HG03520 (cell line): ENCODE results near the gene PPARG.
"Not testable (repeated sequence)": the region's sequence is repeated elsewhere in the genome, so short reads cannot be mapped to it uniquely, and the experiment has no call there.

Experiments used
- ATAC-seq: cut with Tn5 transposase; IDR thresholded peaks from one replicate; pipeline ENCODE4 v1.9.1; 2021; ENCODE audit warnings: mild to moderate bottlenecking, moderate library complexity; ENCODE audit not compliant: unreplicated experiment

Gene PPARG

GRCh38 chr3:12278566-12278965, 10.3 kb upstream of the PPARG start:
- ATAC-seq, result no peak

GRCh38 chr3:12279591-12280326, 9.1 kb upstream of the PPARG start:
- no peak for ATAC-seq

- no peak for ATAC-seq
These were observed 8.5 kb upstream of the PPARG start for GRCh38 chr3:12280357-12280806.

GRCh38 chr3:12284591-12284990, 4.3 kb upstream of the PPARG start:
- ATAC-seq, result no peak

GRCh38 chr3:12285003-12285555, 3.8 kb upstream of the PPARG start:
- no peak for ATAC-seq

GRCh38 chr3:12285779-12286178, 3.1 kb upstream of the PPARG start:
- ATAC-seq, result not testable (repeated sequence)

- ATAC-seq, result no peak
These were observed 2.4 kb upstream of the PPARG start for GRCh38 chr3:12286504-12286903.

- no peak for ATAC-seq
These were observed 1.7 kb upstream of the PPARG start for GRCh38 chr3:12286927-12287726.

- ATAC-seq, result no peak
These were observed 1.1 kb upstream of the PPARG start for GRCh38 chr3:12287727-12288181.

- ATAC-seq, result no peak
These were observed 654 bp downstream of the PPARG start for GRCh38 chr3:12289524-12289923.

GRCh38 chr3:12292770-12293169, 3.9 kb downstream of the PPARG start:
- ATAC-seq, result no peak

- no peak for ATAC-seq
These were observed 6.2 kb downstream of the PPARG start for GRCh38 chr3:12294885-12295580.

- no peak for ATAC-seq
These were observed 7.6 kb downstream of the PPARG start for GRCh38 chr3:12296511-12296910.

- no peak for ATAC-seq
These were observed 10.2 kb downstream of the PPARG start for GRCh38 chr3:12299026-12299425.

- no peak for ATAC-seq
These were observed 11.3 kb downstream of the PPARG start for GRCh38 chr3:12300137-12300536.

- ATAC-seq, result no peak
These were observed 12.2 kb downstream of the PPARG start for GRCh38 chr3:12301031-12301430.

- no peak for ATAC-seq
These were observed 12.6 kb downstream of the PPARG start for GRCh38 chr3:12301513-12301912.

GRCh38 chr3:12302564-12302963, 13.7 kb downstream of the PPARG start:
- ATAC-seq, result no peak

- no peak for ATAC-seq
These were observed 14.7 kb downstream of the PPARG start for GRCh38 chr3:12303534-12303933.

GRCh38 chr3:12303993-12304392, 15.1 kb downstream of the PPARG start:
- ATAC-seq, result no peak

- ATAC-seq, result no peak
These were observed 18.3 kb downstream of the PPARG start for GRCh38 chr3:12307136-12307535.
